Upper lobe of right lung (tissue), 1 donor: Measurements from ENCODE around the gene SSC5D. TPM values are rescaled to one million over a fixed set of nuclear protein-coding genes. Genes with fewer than 3 reads are reported as not detected.

Experiments
- ATAC-seq: fragments of 200-7000 bp; cut with Tn5 transposase; one replicate; pipeline ENCODE4 v1.9.1; 2020; ENCODE audit warnings: mild to moderate bottlenecking, moderate library complexity
- DNase-seq: peaks from one replicate; pipeline ENCODE4 v3.0.0-alpha.2; 2020
- H3K27ac ChIP-seq: fragments of 200-600 bp; one replicate; pipeline ENCODE4 v1.8.0; 2022
- H3K27me3 ChIP-seq: fragments of 200-600 bp; one replicate; pipeline ENCODE4 v1.8.0; 2022; ENCODE audit warnings: mild to moderate bottlenecking
- H3K36me3 ChIP-seq: fragments of 200-600 bp; one replicate; pipeline ENCODE4 v1.8.0; 2022
- H3K4me1 ChIP-seq: fragments of 200-600 bp; one replicate; pipeline ENCODE4 v1.8.0; 2022
- H3K4me3 ChIP-seq: fragments of 200-600 bp; one replicate; pipeline ENCODE4 v1.8.0; 2022; ENCODE audit warnings: mild to moderate bottlenecking
- H3K9me3 ChIP-seq: fragments of 200-600 bp; one replicate; pipeline ENCODE4 v1.8.0; 2022
- CTCF ChIP-seq: fragments of 200-600 bp; IDR thresholded peaks from one replicate; pipeline ENCODE4 v1.8.0; 2022; ENCODE audit warnings: antibody characterized with exemption
- intact Hi-C: fragments of 100-400 bp; cut with DNase I; formaldehyde crosslinking; loops from one replicate; pipeline ENCODE4 v1.11.0; 2022
- total RNA-seq: library from RNA; stranded (reverse); fragmentation: NEBNext Ultra II Directional; extraction: Animal tissue kit (Norgen Biotek cat#: 25700); gene quantifications from one replicate; pipeline ENCODE4 v1.2.1, GENCODE V29; 2021
- donor health status: DM: no; HTN: yes; CAD: no; lungs with severe emphysema.

SSC5D gene
- total RNA-seq, 1 donor from 2014 or later, result 6.0 TPM

GRCh38 chr19:55472463-55472862 lies 15.8 kb upstream of the SSC5D start:
- Histone ChIP-seq H3K9me3 (no peaks in the 10 kb centered on the region), H3K4me1 (peaks cover 12% of the 10 kb centered on the region), H3K27ac (no peak overlapping the region), H3K4me3 (no peak overlapping the region), H3K36me3 (no peaks in the 10 kb centered on the region), H3K27me3 (no peaks in the 10 kb centered on the region)
- intact Hi-C loops, result no loop called here
- ATAC-seq, result peak; percentile 47
- no peak for DNase-seq
- TF ChIP-seq CTCF, result no peak

GRCh38 chr19:55473225-55474012 lies 14.8 kb upstream of the SSC5D start:
- peaks cover 11% of the 10 kb centered on the region for H3K4me1 ChIP-seq
- no peaks in the 10 kb centered on the region for H3K9me3 ChIP-seq
- no peak for DNase-seq
- no peak for ATAC-seq
- H3K4me3 ChIP-seq, result no peak overlapping the region
- no peaks in the 10 kb centered on the region for H3K27me3 ChIP-seq
- TF ChIP-seq CTCF, result no peak
- intact Hi-C loops, result no loop called here
- no peak overlapping the region for H3K27ac ChIP-seq
- H3K36me3 ChIP-seq, result no peaks in the 10 kb centered on the region

- ATAC-seq (no peak), DNase-seq (no peak)
- intact Hi-C loops, result no loop called here
- Histone ChIP-seq H3K4me1 (peaks cover 11% of the 10 kb centered on the region), H3K9me3 (no peaks in the 10 kb centered on the region), H3K27me3 (no peaks in the 10 kb centered on the region), H3K4me3 (no peak overlapping the region), H3K27ac (no peak overlapping the region), H3K36me3 (no peaks in the 10 kb centered on the region)
- no peak for TF ChIP-seq CTCF
Measured at GRCh38 chr19:55474269-55475265, 13.7 kb upstream of the SSC5D start.

- TF ChIP-seq CTCF, result no peak
- Histone ChIP-seq H3K4me1 (peaks cover 11% of the 10 kb centered on the region), H3K27me3 (no peaks in the 10 kb centered on the region), H3K36me3 (no peaks in the 10 kb centered on the region), H3K4me3 (peak within 1 kb of the TSS; percentile 69), H3K27ac (peak within 1 kb of the TSS; percentile 91), H3K9me3 (no peaks in the 10 kb centered on the region)
- ATAC-seq, result peak; percentile 97
- peak; percentile 100 for DNase-seq
- intact Hi-C loops, result no loop called here
Measured at GRCh38 chr19:55476100-55476775, 12.0 kb upstream of the SSC5D start, which contains the start of gene ZNF628. Gene ZNF628 (plus strand): TSS chr19:55476617. CDS start chr19:55479911, 3,294 bp downstream.

GRCh38 chr19:55477905-55478304 lies 10.3 kb upstream of the SSC5D start:
- no peaks in the 10 kb centered on the region for H3K27me3 ChIP-seq
- TF ChIP-seq CTCF, result no peak
- DNase-seq (no peak), ATAC-seq (no peak)
- H3K4me3 ChIP-seq, result peak overlapping the region; percentile 69
- intact Hi-C loops, result no loop called here
- no peak overlapping the region for H3K27ac ChIP-seq
- peaks cover 5% of the 10 kb centered on the region for H3K36me3 ChIP-seq
- H3K9me3 ChIP-seq, result no peaks in the 10 kb centered on the region
- peaks cover 11% of the 10 kb centered on the region for H3K4me1 ChIP-seq
